HEK293 (cell line): ENCODE data around the gene LMCD1.

Experiments
- CTCF ChIA-PET: fragments of 350-600 bp; formaldehyde crosslinking; extraction: SDS; loops from one replicate; lab custom pipeline; 2021; ENCODE audit warnings: antibody characterized with exemption; lab: Yijun Ruan, JAX
- POLR2A ChIA-PET: fragments of 300-600 bp; formaldehyde crosslinking; extraction: SDS; loops from one replicate; lab custom pipeline; 2020; ENCODE audit warnings: antibody characterized with exemption, inconsistent platforms; lab: Yijun Ruan, JAX
- H3K27ac ChIP-seq: fragments of 200-500 bp; sonication (Bioruptor generic); 2 replicates; pipeline ENCODE4 v1.5.1; 2014; ENCODE audit warnings: low read depth, low read length, control low read depth, inconsistent platforms; ENCODE audit errors: extremely low read depth
- H3K36me3 ChIP-seq, 2 experiments: fragments of 200-500 bp in 1 of 2; sonication (Bioruptor generic) in 1 of 2; 1 replicate in 1 of 2; 2 replicates in 1 of 2; pipeline ENCODE4 v1.5.1; 2014 to 2017; ENCODE audit warnings: inconsistent platforms in 2 of 2, low read length in 2 of 2; ENCODE audit not compliant: control insufficient read depth in 2 of 2, insufficient read depth in 1 of 2
- H3K4me1 ChIP-seq: fragments of 200-500 bp; sonication (Bioruptor generic); 2 replicates; pipeline ENCODE4 v1.5.1; 2014; ENCODE audit warnings: mild to moderate bottlenecking, low read length, inconsistent platforms; ENCODE audit not compliant: control insufficient read depth, insufficient read depth
- H3K4me3 ChIP-seq: 2 replicates; pipeline ENCODE4 v1.5.1; 2011; ENCODE audit warnings: low read depth, mild to moderate bottlenecking, control low read depth, low read length, moderate library complexity
- H3K9me3 ChIP-seq: fragments of 200-500 bp; sonication (Bioruptor generic); 2 replicates; pipeline ENCODE4 v1.5.1; 2014; ENCODE audit warnings: low read depth, low read length, inconsistent platforms; ENCODE audit not compliant: control insufficient read depth, insufficient read depth
- GLIS1 ChIP-seq: fragments of 450-650 bp; formaldehyde crosslinking; IDR thresholded peaks from 2 replicates; pipeline ENCODE4 v1.5.1; 2016; ENCODE audit warnings: missing biosample characterization, missing genetic modification characterization
- HOXD13 ChIP-seq: sonication (generic); formaldehyde crosslinking; IDR thresholded peaks from 2 replicates; pipeline ENCODE4 v1.8.0; 2022; ENCODE audit warnings: missing genetic modification reagents, borderline replicate concordance
- IKZF3 ChIP-seq: fragments of 450-650 bp; IDR thresholded peaks from 2 replicates; pipeline ENCODE4 v1.5.0; 2018; ENCODE audit warnings: missing biosample characterization, mild to moderate bottlenecking, missing genetic modification characterization, moderate library complexity
- KLF16 ChIP-seq: fragments of 450-650 bp; formaldehyde crosslinking; IDR thresholded peaks from 2 replicates; pipeline ENCODE4 v1.5.1; 2017; ENCODE audit warnings: missing biosample characterization, missing genetic modification characterization
- RBAK ChIP-seq: fragments of 450-650 bp; formaldehyde crosslinking; IDR thresholded peaks from 2 replicates; pipeline ENCODE4 v1.5.1; 2016; ENCODE audit warnings: missing biosample characterization, missing genetic modification characterization
- SCRT1 ChIP-seq: fragments of 450-650 bp; formaldehyde crosslinking; IDR thresholded peaks from 2 replicates; pipeline ENCODE4 v1.5.1; 2016; ENCODE audit warnings: missing biosample characterization, missing genetic modification characterization, borderline replicate concordance
- WT1 ChIP-seq: fragments of 450-650 bp; formaldehyde crosslinking; IDR thresholded peaks from 2 replicates; pipeline ENCODE4 v1.5.1; 2016; ENCODE audit warnings: missing biosample characterization, missing genetic modification characterization
- ZFHX2 ChIP-seq: fragments of 450-650 bp; formaldehyde crosslinking; conservative IDR thresholded peaks from 2 replicates; pipeline ENCODE4 v1.5.1; 2016; ENCODE audit warnings: missing biosample characterization, missing genetic modification characterization
- ZFP3 ChIP-seq: fragments of 450-650 bp; formaldehyde crosslinking; IDR thresholded peaks from 2 replicates; pipeline ENCODE4 v1.5.1; 2016; ENCODE audit warnings: low read depth, missing biosample characterization, missing genetic modification characterization
- ZNF138 ChIP-seq: fragments of 450-650 bp; formaldehyde crosslinking; IDR thresholded peaks from 2 replicates; pipeline ENCODE4 v1.5.1; 2016; ENCODE audit warnings: missing biosample characterization, missing genetic modification characterization, borderline replicate concordance
- ZNF169 ChIP-seq: fragments of 450-650 bp; formaldehyde crosslinking; IDR thresholded peaks from 2 replicates; pipeline ENCODE4 v1.5.1; 2016; ENCODE audit warnings: missing biosample characterization, missing genetic modification characterization
- ZNF292 ChIP-seq: fragments of 450-650 bp; formaldehyde crosslinking; IDR thresholded peaks from 2 replicates; pipeline ENCODE4 v1.5.1; 2016; ENCODE audit warnings: low read depth, missing biosample characterization, missing genetic modification characterization, borderline replicate concordance
- ZNF404 ChIP-seq: fragments of 450-650 bp; formaldehyde crosslinking; IDR thresholded peaks from 2 replicates; pipeline ENCODE4 v1.5.1; 2017; ENCODE audit warnings: missing biosample characterization, missing genetic modification characterization
- ZNF561 ChIP-seq: fragments of 450-650 bp; IDR thresholded peaks from 2 replicates; pipeline ENCODE4 v1.5.1; 2018; ENCODE audit warnings: missing biosample characterization, missing genetic modification characterization, borderline replicate concordance
- ZNF600 ChIP-seq: fragments of 450-650 bp; formaldehyde crosslinking; IDR thresholded peaks from 2 replicates; pipeline ENCODE4 v1.5.1; 2016; ENCODE audit warnings: missing biosample characterization, missing genetic modification characterization
- ZNF830 ChIP-seq: fragments of 450-650 bp; IDR thresholded peaks from 2 replicates; pipeline ENCODE4 v1.5.0; 2018; ENCODE audit warnings: missing biosample characterization, missing genetic modification characterization, low read depth, mild to moderate bottlenecking, moderate library complexity
- TF ChIP-seq, protein P1 (sequence below): sonication (generic); formaldehyde crosslinking; IDR thresholded peaks from 2 replicates; pipeline ENCODE4 v1.8.1; 2022; ENCODE audit warnings: mild to moderate bottlenecking, moderate library complexity, missing genetic modification reagents
- TF ChIP-seq, protein P2 (sequence below): fragments of 450-650 bp; formaldehyde crosslinking; IDR thresholded peaks from 2 replicates; pipeline ENCODE4 v1.5.1; 2016; ENCODE audit warnings: missing biosample characterization, missing genetic modification characterization
- TF ChIP-seq, protein P3 (sequence below): fragments of 450-650 bp; formaldehyde crosslinking; IDR thresholded peaks from 2 replicates; pipeline ENCODE4 v1.5.1; 2016; ENCODE audit warnings: missing biosample characterization, missing genetic modification characterization
- TF ChIP-seq, protein P4 (sequence below): fragments of 450-650 bp; formaldehyde crosslinking; IDR thresholded peaks from 2 replicates; pipeline ENCODE4 v1.5.1; 2016; ENCODE audit warnings: missing biosample characterization, missing genetic modification characterization, borderline replicate concordance

The LMCD1 gene

DNA sequence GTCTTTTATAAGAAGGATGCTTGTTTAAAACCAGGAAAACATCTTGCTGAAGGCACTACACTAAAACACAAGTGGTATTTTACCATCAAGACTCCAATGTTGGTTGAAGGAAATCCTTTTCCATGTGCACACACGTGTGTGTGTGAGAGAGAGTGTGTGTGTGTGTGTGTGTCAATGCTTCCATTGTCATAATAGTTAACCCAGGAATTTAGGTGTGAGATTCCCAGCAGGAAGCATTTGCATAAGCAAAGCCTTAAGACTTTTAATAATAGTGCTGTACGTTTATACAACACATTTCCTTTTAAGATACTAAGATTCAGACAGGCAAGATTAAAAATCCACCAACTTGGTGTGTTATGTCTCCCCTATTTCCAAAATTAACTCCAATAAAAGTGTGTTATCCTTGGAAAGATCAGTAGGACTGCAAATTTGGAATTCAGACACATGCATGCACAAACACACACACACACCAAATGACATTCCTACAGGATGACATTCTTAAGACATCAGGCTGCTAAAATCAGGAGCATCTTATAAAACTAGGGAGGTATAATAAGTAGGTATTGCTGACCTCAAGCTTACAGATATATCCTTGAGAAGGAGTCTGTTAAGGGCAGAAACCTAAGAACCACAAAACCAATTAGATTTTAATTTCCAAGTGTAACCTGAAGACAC, 18.3 kb downstream of the LMCD1 start:
- TF ChIP-seq IKZF3 (tag by site-specific recombination) (no peak), ZNF138 (tag by site-specific recombination) (no peak), RBAK (tag by site-specific recombination) (no peak), HOXD13 (CRISPR knock-in tag) (no peak), ZNF561 (tag by site-specific recombination) (no peak), ZNF830 (tag by site-specific recombination) (no peak), WT1 (no peak), GLIS1 (tag by site-specific recombination) (no peak), ZNF292 (no peak), SCRT1 (tag by site-specific recombination) (no peak), ZNF600 (tag by site-specific recombination) (no peak), ZFP3 (no peak), ZFHX2 (tag by site-specific recombination) (no peak), ZNF404 (no peak), ZNF169 (tag by site-specific recombination) (no peak), KLF16 (tag by site-specific recombination) (no peak)
- TF ChIP-seq, protein P1, sequence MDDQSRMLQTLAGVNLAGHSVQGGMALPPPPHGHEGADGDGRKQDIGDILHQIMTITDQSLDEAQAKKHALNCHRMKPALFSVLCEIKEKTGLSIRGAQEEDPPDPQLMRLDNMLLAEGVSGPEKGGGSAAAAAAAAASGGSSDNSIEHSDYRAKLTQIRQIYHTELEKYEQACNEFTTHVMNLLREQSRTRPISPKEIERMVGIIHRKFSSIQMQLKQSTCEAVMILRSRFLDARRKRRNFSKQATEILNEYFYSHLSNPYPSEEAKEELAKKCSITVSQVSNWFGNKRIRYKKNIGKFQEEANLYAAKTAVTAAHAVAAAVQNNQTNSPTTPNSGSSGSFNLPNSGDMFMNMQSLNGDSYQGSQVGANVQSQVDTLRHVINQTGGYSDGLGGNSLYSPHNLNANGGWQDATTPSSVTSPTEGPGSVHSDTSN (CRISPR knock-in tag) = no peak
- TF ChIP-seq, protein P2, sequence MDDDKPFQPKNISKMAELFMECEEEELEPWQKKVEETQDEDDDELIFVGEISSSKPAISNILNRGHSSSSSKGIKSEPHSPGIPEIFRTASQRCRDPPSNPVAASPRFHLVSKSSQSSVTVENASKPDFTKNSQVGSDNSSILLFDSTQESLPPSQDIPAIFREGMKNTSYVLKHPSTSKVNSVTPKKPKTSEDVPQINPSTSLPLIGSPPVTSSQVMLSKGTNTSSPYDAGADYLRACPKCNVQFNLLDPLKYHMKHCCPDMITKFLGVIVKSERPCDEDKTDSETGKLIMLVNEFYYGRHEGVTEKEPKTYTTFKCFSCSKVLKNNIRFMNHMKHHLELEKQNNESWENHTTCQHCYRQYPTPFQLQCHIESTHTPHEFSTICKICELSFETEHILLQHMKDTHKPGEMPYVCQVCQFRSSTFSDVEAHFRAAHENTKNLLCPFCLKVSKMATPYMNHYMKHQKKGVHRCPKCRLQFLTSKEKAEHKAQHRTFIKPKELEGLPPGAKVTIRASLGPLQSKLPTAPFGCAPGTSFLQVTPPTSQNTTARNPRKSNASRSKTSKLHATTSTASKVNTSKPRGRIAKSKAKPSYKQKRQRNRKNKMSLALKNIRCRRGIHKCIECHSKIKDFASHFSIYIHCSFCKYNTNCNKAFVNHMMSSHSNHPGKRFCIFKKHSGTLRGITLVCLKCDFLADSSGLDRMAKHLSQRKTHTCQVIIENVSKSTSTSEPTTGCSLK (tag by site-specific recombination) = no peak
- TF ChIP-seq, protein P3, sequence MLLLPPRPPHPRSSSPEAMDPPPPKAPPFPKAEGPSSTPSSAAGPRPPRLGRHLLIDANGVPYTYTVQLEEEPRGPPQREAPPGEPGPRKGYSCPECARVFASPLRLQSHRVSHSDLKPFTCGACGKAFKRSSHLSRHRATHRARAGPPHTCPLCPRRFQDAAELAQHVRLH (tag by site-specific recombination) = no peak
- TF ChIP-seq, protein P4, sequence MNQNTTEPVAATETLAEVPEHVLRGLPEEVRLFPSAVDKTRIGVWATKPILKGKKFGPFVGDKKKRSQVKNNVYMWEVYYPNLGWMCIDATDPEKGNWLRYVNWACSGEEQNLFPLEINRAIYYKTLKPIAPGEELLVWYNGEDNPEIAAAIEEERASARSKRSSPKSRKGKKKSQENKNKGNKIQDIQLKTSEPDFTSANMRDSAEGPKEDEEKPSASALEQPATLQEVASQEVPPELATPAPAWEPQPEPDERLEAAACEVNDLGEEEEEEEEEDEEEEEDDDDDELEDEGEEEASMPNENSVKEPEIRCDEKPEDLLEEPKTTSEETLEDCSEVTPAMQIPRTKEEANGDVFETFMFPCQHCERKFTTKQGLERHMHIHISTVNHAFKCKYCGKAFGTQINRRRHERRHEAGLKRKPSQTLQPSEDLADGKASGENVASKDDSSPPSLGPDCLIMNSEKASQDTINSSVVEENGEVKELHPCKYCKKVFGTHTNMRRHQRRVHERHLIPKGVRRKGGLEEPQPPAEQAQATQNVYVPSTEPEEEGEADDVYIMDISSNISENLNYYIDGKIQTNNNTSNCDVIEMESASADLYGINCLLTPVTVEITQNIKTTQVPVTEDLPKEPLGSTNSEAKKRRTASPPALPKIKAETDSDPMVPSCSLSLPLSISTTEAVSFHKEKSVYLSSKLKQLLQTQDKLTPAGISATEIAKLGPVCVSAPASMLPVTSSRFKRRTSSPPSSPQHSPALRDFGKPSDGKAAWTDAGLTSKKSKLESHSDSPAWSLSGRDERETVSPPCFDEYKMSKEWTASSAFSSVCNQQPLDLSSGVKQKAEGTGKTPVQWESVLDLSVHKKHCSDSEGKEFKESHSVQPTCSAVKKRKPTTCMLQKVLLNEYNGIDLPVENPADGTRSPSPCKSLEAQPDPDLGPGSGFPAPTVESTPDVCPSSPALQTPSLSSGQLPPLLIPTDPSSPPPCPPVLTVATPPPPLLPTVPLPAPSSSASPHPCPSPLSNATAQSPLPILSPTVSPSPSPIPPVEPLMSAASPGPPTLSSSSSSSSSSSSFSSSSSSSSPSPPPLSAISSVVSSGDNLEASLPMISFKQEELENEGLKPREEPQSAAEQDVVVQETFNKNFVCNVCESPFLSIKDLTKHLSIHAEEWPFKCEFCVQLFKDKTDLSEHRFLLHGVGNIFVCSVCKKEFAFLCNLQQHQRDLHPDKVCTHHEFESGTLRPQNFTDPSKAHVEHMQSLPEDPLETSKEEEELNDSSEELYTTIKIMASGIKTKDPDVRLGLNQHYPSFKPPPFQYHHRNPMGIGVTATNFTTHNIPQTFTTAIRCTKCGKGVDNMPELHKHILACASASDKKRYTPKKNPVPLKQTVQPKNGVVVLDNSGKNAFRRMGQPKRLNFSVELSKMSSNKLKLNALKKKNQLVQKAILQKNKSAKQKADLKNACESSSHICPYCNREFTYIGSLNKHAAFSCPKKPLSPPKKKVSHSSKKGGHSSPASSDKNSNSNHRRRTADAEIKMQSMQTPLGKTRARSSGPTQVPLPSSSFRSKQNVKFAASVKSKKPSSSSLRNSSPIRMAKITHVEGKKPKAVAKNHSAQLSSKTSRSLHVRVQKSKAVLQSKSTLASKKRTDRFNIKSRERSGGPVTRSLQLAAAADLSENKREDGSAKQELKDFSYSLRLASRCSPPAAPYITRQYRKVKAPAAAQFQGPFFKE (tag by site-specific recombination) = no peak
- TF ChIP-seq, all 188 proteins: peak for 0
- Histone ChIP-seq H3K27ac (no peak overlapping the region), H3K4me1 (no peaks in the 10 kb centered on the region), H3K9me3 (no peaks in the 10 kb centered on the region), H3K36me3 (peaks cover 0 to 5% of the 10 kb centered on the region in 2 experiments; a peak in 1 of 3 replicates), H3K4me3 (no peak overlapping the region)
- ChIA-PET POLR2A (no interaction called here), CTCF (interaction anchor here (0.5 to 0.7 kb wide), 3 partner anchors 11 to 716 kb away, joined by 3 to 4 read pairs (median 3); no protein-coding TSS in a partner anchor)
